ENCODE data around the gene STRC. TPM values are rescaled to one million over a fixed set of nuclear protein-coding genes. Genes with fewer than 3 reads are reported as not detected.
"Not testable (repeated sequence)": the region's sequence is repeated elsewhere in the genome, so short reads cannot be mapped to it uniquely, and the experiment has no call there.

STRC gene
- 1 to 10 TPM in 1 of 4 donors, under 1 TPM in 1, not detected in 2; 0.03 to 1.1 TPM for total RNA-seq

GRCh38 chr15:43618700-43619099 is at the start of gene STRC:
Gene STRC, minus strand, starts transcription at chr15:43618800. Its CDS starts 78 bp downstream, at chr15:43618722.
- H3K27me3 ChIP-seq = peaks cover 0 to 27% (median 0%) of the 10 kb centered on the region in 4 donors
- intact Hi-C loops (cut with DNase I); H3K27ac ChIP-seq; H3K4me3 ChIP-seq; DNase-seq; H3K9me3 ChIP-seq; H3K36me3 ChIP-seq; H3K4me1 ChIP-seq: not testable (repeated sequence)
- no CpG with 5 or more reads among the region's 2 CpGs for WGBS, 2 donors

- H3K9me3 ChIP-seq; intact Hi-C loops (cut with DNase I); H3K27ac ChIP-seq; H3K27me3 ChIP-seq; DNase-seq; H3K4me1 ChIP-seq; H3K4me3 ChIP-seq; H3K36me3 ChIP-seq: not testable (repeated sequence)
- no CpG with 5 or more reads among the region's 1 CpG for WGBS, 2 donors
These were observed 47.6 kb upstream of the STRC start for GRCh38 chr15:43666177-43666576.

- H3K9me3 ChIP-seq; H3K27me3 ChIP-seq; H3K36me3 ChIP-seq; H3K27ac ChIP-seq; H3K4me1 ChIP-seq; DNase-seq; intact Hi-C loops (cut with DNase I); H3K4me3 ChIP-seq: not testable (repeated sequence)
- no CpG with 5 or more reads among the region's 8 CpGs for WGBS, 2 donors
These were observed 44.7 kb upstream of the STRC start for GRCh38 chr15:43663333-43663732.

- H3K27me3 ChIP-seq; DNase-seq; intact Hi-C loops (cut with DNase I); H3K36me3 ChIP-seq; H3K27ac ChIP-seq; H3K4me3 ChIP-seq; H3K4me1 ChIP-seq; H3K9me3 ChIP-seq: not testable (repeated sequence)
- WGBS, 2 donors = no CpG with 5 or more reads among the region's 2 CpGs
These were observed 43.7 kb upstream of the STRC start for GRCh38 chr15:43662293-43662692.

GRCh38 chr15:43659727-43660126 is 41.1 kb upstream of the STRC start:
- H3K4me1 ChIP-seq; H3K27me3 ChIP-seq; H3K36me3 ChIP-seq; H3K9me3 ChIP-seq; H3K27ac ChIP-seq; H3K4me3 ChIP-seq; DNase-seq; intact Hi-C loops (cut with DNase I): not testable (repeated sequence)
- no CpG with 5 or more reads among the region's 10 CpGs for WGBS, 2 donors

- H3K4me1 ChIP-seq; H3K27me3 ChIP-seq; H3K4me3 ChIP-seq; intact Hi-C loops (cut with DNase I); H3K27ac ChIP-seq; DNase-seq; H3K9me3 ChIP-seq: not testable (repeated sequence)
- peaks cover 0 to 31% (median 0%) of the 10 kb centered on the region in 3 donors for H3K36me3 ChIP-seq
- 99 to 100% methylated on average over 6 to 11 of the region's 16 CpGs for WGBS, 2 donors
These were observed 30.9 kb upstream of the STRC start for GRCh38 chr15:43649430-43649926.

- WGBS, 2 donors = 93 to 96% methylated on average over 2 to 5 of the region's 85 CpGs
- Histone ChIP-seq H3K9me3 (no peaks in the 10 kb centered on the region), H3K36me3 (peaks cover 0 to 31% (median 0%) of the 10 kb centered on the region in 3 donors), H3K4me1 (no peaks in the 10 kb centered on the region), H3K27me3 (no peaks in the 10 kb centered on the region), H3K27ac (no peak within 1 kb of the TSS), H3K4me3 (no peak within 1 kb of the TSS)
- intact Hi-C loops (cut with DNase I) = no loop called here
- no peak for DNase-seq
- TF ChIP-seq POLR2A (IDR thresholded peaks at IDR 0.05) (no peak), CTCF (IDR thresholded peaks at IDR 0.05) (no peak)
These were observed 30.2 kb upstream of the STRC start, which contains the start of gene CATSPER2 for GRCh38 chr15:43648649-43649429. Gene CATSPER2, minus strand, starts transcription at chr15:43648844. Its CDS starts 783 bp downstream, at chr15:43648061.

GRCh38 chr15:43638464-43639204 is 20.0 kb upstream of the STRC start:
- H3K27ac ChIP-seq; H3K9me3 ChIP-seq; H3K27me3 ChIP-seq; DNase-seq; H3K4me1 ChIP-seq; intact Hi-C loops (cut with DNase I); H3K36me3 ChIP-seq; H3K4me3 ChIP-seq: not testable (repeated sequence)
- 90 to 97% methylated on average over 4 to 5 of the region's 8 CpGs for WGBS, 2 donors

GRCh38 chr15:43626937-43627336 is 8.3 kb upstream of the STRC start:
- H3K4me3 ChIP-seq; intact Hi-C loops (cut with DNase I); H3K4me1 ChIP-seq; H3K9me3 ChIP-seq; H3K36me3 ChIP-seq; H3K27ac ChIP-seq; DNase-seq: not testable (repeated sequence)
- peaks cover 0 to 31% (median 0%) of the 10 kb centered on the region in 4 donors for H3K27me3 ChIP-seq

Measured in esophagus squamous epithelium (tissue), 5 donors.